Parathyroid adenoma (tissue), 2 donors: ENCODE results near the gene TAF4.

Experiments
- H2AFZ ChIP-seq: fragments of 300-600 bp; sonication (generic); one replicate; pipeline ENCODE4 v1.7.0; 2017; ENCODE audit warnings: antibody characterized with exemption, mild to moderate bottlenecking
- H3K27ac ChIP-seq: fragments of 300-600 bp; sonication (generic); one replicate; pipeline ENCODE4 v1.7.0; 2017
- H3K27me3 ChIP-seq: fragments of 300-600 bp; sonication (generic); one replicate; pipeline ENCODE4 v1.7.0; 2017; ENCODE audit warnings: low read length; ENCODE audit not compliant: control insufficient read depth, insufficient read depth
- H3K36me3 ChIP-seq: fragments of 300-600 bp; sonication (generic); one replicate; pipeline ENCODE4 v1.7.0; 2017; ENCODE audit warnings: low read length; ENCODE audit not compliant: control insufficient read depth, insufficient read depth
- H3K4me1 ChIP-seq: fragments of 300-600 bp; sonication (generic); one replicate; pipeline ENCODE4 v1.7.0; 2017; ENCODE audit warnings: control low read depth
- H3K4me2 ChIP-seq: fragments of 300-600 bp; sonication (generic); one replicate; pipeline ENCODE4 v1.7.0; 2017; ENCODE audit warnings: low read length
- H3K4me3 ChIP-seq: fragments of 300-600 bp; sonication (generic); one replicate; pipeline ENCODE4 v1.7.0; 2017; ENCODE audit warnings: low read depth, low read length
- H3K79me2 ChIP-seq: fragments of 300-600 bp; sonication (generic); one replicate; pipeline ENCODE4 v1.7.0; 2017; ENCODE audit warnings: control low read depth
- H3K9ac ChIP-seq: fragments of 300-600 bp; sonication (generic); one replicate; pipeline ENCODE4 v1.7.0; 2017; ENCODE audit warnings: mild to moderate bottlenecking
- H3K9me3 ChIP-seq: fragments of 300-600 bp; sonication (generic); one replicate; pipeline ENCODE4 v1.7.0; 2017; ENCODE audit warnings: low read length; ENCODE audit not compliant: control insufficient read depth
- TF ChIP-seq, protein P1 (sequence below): fragments of 300-600 bp; sonication (generic); IDR thresholded peaks from one replicate; pipeline ENCODE4 v1.7.0; 2017; ENCODE audit warnings: antibody characterized with exemption, mild to moderate bottlenecking
- donor health status: primary hyperparathyroidism.

TAF4 gene

DNA sequence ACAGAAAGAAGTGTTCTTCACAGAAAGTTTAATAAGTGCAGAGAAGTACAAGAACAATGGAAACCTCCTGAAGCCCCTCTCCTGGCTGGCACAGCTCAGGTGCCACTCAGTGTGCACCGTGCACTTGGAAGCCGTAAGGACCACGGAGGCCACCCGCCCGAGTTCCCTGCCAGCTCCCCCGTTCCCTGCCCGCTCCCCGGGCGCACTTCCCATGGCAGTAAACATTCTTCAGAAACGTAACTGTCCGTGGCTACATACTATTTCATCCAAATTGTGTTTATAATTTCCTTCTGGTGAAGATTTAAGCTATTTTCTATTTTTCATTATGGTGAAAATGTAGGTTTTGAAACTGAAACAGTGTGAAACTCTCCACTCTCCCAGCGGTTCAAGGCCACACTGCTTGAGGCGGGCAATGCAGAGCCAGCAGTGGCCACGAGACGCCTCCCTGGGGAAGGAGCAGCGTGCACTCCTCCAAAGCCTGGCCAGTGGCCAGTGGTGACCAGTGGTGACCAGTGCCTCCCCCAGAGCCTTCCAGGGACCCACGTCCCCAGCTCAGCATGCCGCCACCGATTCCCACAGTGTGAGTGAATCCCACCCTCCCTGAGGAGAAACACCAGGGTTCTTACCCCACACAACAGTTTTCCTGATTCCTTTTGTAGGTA is 46.4 kb downstream of the TAF4 start:
- TF ChIP-seq, protein P1, sequence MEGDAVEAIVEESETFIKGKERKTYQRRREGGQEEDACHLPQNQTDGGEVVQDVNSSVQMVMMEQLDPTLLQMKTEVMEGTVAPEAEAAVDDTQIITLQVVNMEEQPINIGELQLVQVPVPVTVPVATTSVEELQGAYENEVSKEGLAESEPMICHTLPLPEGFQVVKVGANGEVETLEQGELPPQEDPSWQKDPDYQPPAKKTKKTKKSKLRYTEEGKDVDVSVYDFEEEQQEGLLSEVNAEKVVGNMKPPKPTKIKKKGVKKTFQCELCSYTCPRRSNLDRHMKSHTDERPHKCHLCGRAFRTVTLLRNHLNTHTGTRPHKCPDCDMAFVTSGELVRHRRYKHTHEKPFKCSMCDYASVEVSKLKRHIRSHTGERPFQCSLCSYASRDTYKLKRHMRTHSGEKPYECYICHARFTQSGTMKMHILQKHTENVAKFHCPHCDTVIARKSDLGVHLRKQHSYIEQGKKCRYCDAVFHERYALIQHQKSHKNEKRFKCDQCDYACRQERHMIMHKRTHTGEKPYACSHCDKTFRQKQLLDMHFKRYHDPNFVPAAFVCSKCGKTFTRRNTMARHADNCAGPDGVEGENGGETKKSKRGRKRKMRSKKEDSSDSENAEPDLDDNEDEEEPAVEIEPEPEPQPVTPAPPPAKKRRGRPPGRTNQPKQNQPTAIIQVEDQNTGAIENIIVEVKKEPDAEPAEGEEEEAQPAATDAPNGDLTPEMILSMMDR, result no peak

DNA sequence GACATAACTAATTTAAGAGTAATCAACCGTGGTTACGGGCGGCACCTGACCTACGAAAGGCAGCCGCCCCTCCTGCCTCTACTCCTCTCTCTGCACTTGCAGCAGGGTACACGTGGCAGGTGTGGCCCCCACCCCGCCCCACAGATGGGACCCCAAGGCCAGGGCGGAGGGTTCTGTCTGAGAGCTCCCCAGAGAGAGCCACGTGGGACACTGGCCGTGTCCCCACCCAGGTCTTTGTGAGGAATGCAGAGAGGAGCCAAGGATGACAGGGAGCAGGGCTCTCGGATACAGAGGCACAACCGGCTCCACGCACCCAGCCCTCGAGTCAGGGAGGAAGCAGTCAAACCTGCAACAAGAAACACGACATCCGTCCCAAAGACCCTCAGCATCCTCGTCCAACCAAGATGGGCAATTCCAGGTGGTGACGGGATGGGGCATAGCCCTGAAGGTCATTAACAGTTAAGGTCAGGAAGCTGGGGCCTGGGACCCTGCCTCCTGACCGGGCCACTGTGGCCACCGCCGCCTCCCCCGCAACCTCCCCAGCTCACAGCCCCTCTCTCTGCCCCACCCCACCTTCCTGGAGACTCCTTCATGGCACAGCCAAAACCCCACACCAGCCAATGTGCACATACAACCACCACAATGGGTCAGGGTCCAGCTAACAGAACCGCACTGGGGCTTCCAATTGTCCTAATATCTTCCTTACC is 47.1 kb downstream of the TAF4 start:
- Histone ChIP-seq H3K4me1 (no peaks in the 10 kb centered on the region), H3K27me3 (no peaks in the 10 kb centered on the region), H3K9me3 (no peaks in the 10 kb centered on the region), H3K27ac (no peak overlapping the region), H2AFZ (no peak overlapping the region), H3K4me2 (no peak overlapping the region), H3K36me3 (no peaks in the 10 kb centered on the region), H3K9ac (no peak overlapping the region), H3K4me3 (no peak overlapping the region), H3K79me2 (peaks cover 43% of the 10 kb centered on the region)
- TF ChIP-seq, protein P1, result no peak

More for the DNA sequence above, 46.4 kb downstream of the TAF4 start:
- H3K27me3 ChIP-seq, result no peaks in the 10 kb centered on the region
- no peaks in the 10 kb centered on the region for H3K9me3 ChIP-seq
- no peak overlapping the region for H3K4me3 ChIP-seq
- H3K79me2 ChIP-seq, result peaks cover 43% of the 10 kb centered on the region
- no peak overlapping the region for H3K4me2 ChIP-seq
- no peak overlapping the region for H2AFZ ChIP-seq
- no peaks in the 10 kb centered on the region for H3K4me1 ChIP-seq
- H3K27ac ChIP-seq, result no peak overlapping the region
- no peaks in the 10 kb centered on the region for H3K36me3 ChIP-seq
- H3K9ac ChIP-seq, result no peak overlapping the region

DNA sequence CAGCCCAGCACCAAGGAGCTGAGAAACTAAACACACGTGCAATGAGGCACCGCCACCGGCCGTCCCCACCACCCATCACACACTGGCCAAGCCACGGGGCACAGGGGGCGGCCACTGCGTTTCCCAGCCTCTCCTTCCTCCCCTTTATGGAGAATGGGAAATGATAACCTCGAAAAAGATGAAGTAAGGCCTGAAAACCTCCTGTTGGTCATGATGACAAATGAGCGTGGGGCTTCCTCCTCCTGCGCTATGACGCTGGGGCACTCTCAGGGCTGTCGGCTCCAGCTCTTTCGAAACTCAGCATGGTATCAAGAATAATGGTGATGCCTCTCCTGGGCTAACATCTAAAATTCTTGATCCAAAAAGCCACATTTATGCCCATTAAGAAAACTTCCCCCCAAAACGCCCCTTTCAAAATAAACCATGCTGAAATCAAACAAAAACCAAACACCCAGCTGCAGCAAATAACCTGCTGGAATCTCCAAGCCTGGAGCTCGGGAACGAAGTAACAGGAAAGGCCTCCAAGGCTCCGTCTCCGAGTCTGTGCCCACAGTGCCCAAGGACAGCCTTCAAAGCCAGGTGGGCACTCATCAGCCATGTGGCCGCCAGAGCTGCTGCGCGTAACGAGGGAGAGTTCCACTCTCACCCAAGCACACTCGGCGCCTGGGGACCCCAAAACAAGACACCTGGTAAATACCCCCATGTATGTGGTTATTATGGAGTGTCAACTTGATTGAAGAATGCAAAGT is 50.0 kb downstream of the TAF4 start:
- Histone ChIP-seq H3K9ac (no peak overlapping the region), H2AFZ (no peak overlapping the region), H3K27ac (no peak overlapping the region), H3K4me2 (no peak overlapping the region), H3K36me3 (no peaks in the 10 kb centered on the region), H3K27me3 (no peaks in the 10 kb centered on the region), H3K4me3 (no peak overlapping the region), H3K79me2 (peaks cover 24% of the 10 kb centered on the region), H3K9me3 (no peaks in the 10 kb centered on the region), H3K4me1 (no peaks in the 10 kb centered on the region)
- TF ChIP-seq, protein P1, result no peak

DNA sequence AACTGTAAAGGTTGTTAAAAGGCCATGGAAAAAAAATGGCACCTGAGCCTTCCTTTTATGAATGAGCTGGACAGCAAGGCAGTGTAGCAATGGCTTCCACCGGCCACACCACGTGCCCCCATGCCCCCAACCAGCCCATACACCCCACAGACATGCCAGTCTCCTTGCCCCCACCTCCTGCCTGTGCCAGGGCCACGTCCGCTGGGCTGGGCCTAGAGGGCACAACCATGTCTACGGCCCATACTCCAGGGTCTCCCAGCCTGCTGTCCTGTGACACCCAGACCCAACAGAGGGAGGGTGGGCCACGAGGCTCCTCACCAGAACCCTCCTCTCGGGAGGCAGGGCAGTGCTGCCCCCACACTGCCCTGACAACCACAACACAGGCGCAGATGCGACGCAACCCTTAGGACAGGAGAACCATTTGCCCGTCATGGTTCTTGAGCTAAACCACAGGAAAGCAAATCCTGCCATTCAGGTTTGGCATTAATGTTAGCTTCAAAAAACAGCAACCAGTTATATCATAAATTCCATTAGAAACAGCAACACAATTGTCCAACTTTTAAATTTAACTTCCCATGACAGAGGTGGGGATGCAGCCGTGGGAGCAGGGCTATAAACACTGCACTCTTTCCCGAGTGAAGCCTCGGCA is 50.7 kb downstream of the TAF4 start:
- no peaks in the 10 kb centered on the region for H3K36me3 ChIP-seq
- H3K9ac ChIP-seq, result no peak overlapping the region
- H3K4me2 ChIP-seq, result no peak overlapping the region
- no peaks in the 10 kb centered on the region for H3K4me1 ChIP-seq
- no peak overlapping the region for H2AFZ ChIP-seq
- H3K27me3 ChIP-seq, result no peaks in the 10 kb centered on the region
- H3K9me3 ChIP-seq, result no peaks in the 10 kb centered on the region
- H3K79me2 ChIP-seq, result peaks cover 19% of the 10 kb centered on the region
- TF ChIP-seq, protein P1, result no peak
- H3K4me3 ChIP-seq, result no peak overlapping the region
- H3K27ac ChIP-seq, result no peak overlapping the region
